GM12878 (cell line): ENCODE results near the gene BIRC3. TPM values are rescaled to one million over a fixed set of nuclear protein-coding genes. Genes with fewer than 3 reads are reported as not detected.

ENCODE experiments used
- ATAC-seq: fragments of 200-7000 bp; cut with Tn5 transposase; 3 replicates; pipeline ENCODE4 v1.9.1; 2020; ENCODE audit warnings: mild to moderate bottlenecking, moderate library complexity
- BruUV-seq: library from RNA; stranded (reverse); fragments of 400-500 nt; replicated peaks from 2 replicates; lab custom pipeline; 2021; lab: Mats Ljungman, UMichigan
- CTCF ChIA-PET: fragments of 300-600 bp; sonication (Branson Sonifier 250); formaldehyde crosslinking; extraction: SDS; loops from one replicate; lab custom pipeline; 2021; ENCODE audit warnings: inconsistent platforms; lab: Yijun Ruan, JAX
- POLR2A ChIA-PET: fragments of 350-600 bp; formaldehyde crosslinking; extraction: SDS; loops from one replicate; lab custom pipeline; 2021; ENCODE audit warnings: inconsistent platforms; lab: Charles Lee
- RAD21 ChIA-PET: fragments of 300-600 bp; sonication (Branson Sonifier 250); formaldehyde crosslinking; loops from one replicate; lab custom pipeline; 2023; ENCODE audit warnings: antibody characterized with exemption; ENCODE audit not compliant: unreplicated experiment; lab: Charles Lee
- SMC1A ChIA-PET: fragments of 300-600 bp; sonication (Branson Sonifier 250); formaldehyde crosslinking; loops from one replicate; lab custom pipeline; 2023; ENCODE audit not compliant: unreplicated experiment, uncharacterized antibody; lab: Charles Lee
- DNase-seq: peaks from one replicate; pipeline ENCODE4 v3.0.0-alpha.2; 2011; ENCODE audit warnings: low read depth, low spot score
- FAIRE-seq: peaks from 3 replicates; lab custom pipeline; 2011; peaks lifted over from hg19 to GRCh38; lab: Jason Lieb, UNC
- H2AFZ ChIP-seq: 2 replicates; pipeline ENCODE4 v1.6.0; 2011; ENCODE audit warnings: low read depth, low read length, control low read depth; ENCODE audit not compliant: control insufficient read depth
- H3K27ac ChIP-seq: 2 replicates; pipeline ENCODE4 v1.5.1; 2011; ENCODE audit warnings: control low read depth; ENCODE audit not compliant: control insufficient read depth, insufficient read depth
- H3K27me3 ChIP-seq, 2 experiments: replicated peaks in 1 of 2; 2 replicates each; pipeline versions ENCODE4 v1.6.0 to v1.6.1; 2011; ENCODE audit warnings: low read length in 1 of 2; ENCODE audit not compliant: control insufficient read depth in 2 of 2, insufficient read depth in 2 of 2
- H3K36me3 ChIP-seq, 2 experiments: 2 replicates each; pipeline ENCODE4 v1.5.1; 2011; ENCODE audit warnings: low read length in 1 of 2; ENCODE audit not compliant: control insufficient read depth in 2 of 2, insufficient read depth in 2 of 2
- H3K4me1 ChIP-seq: 2 replicates; pipeline ENCODE4 v1.6.1; 2011; ENCODE audit warnings: mild to moderate bottlenecking, low read length, moderate library complexity, mixed read lengths; ENCODE audit not compliant: control insufficient read depth, insufficient read depth
- H3K4me2 ChIP-seq: 2 replicates; pipeline ENCODE4 v1.6.0; 2011; ENCODE audit warnings: control low read depth; ENCODE audit not compliant: control insufficient read depth, insufficient read depth
- H3K4me3 ChIP-seq: fragments of 200-600 bp; sonication (generic); 2 replicates; pipeline ENCODE4 v1.5.1; 2016
- H3K79me2 ChIP-seq: 2 replicates; pipeline ENCODE4 v1.6.0; 2011; ENCODE audit warnings: low read length; ENCODE audit not compliant: control insufficient read depth, insufficient read depth
- H3K9ac ChIP-seq: 2 replicates; pipeline ENCODE4 v1.8.0; 2011; ENCODE audit warnings: low read length, control low read depth, mixed read lengths; ENCODE audit not compliant: control insufficient read depth, insufficient read depth
- H3K9me3 ChIP-seq: replicated peaks from 3 replicates; pipeline ENCODE4 v1.5.1; 2011; ENCODE audit warnings: mild to moderate bottlenecking, low read length; ENCODE audit not compliant: control insufficient read depth, insufficient read depth
- H4K20me1 ChIP-seq: 2 replicates; pipeline ENCODE4 v1.6.0; 2011; ENCODE audit not compliant: control insufficient read depth, insufficient read depth
- DPF2 ChIP-seq: fragments of 450-650 bp; IDR thresholded peaks from 2 replicates; pipeline ENCODE4 v1.6.1; 2017; ENCODE audit warnings: mild to moderate bottlenecking
- HCFC1 ChIP-seq: fragments of 150-350 bp; IDR thresholded peaks from 2 replicates; pipeline ENCODE4 v1.6.1; 2014; ENCODE audit warnings: low read length
- HDAC6 ChIP-seq: fragments of 200-600 bp; sonication (generic); IDR thresholded peaks from one replicate; pipeline ENCODE4 v1.8.0; 2017; ENCODE audit warnings: antibody characterized with exemption; ENCODE audit not compliant: unreplicated experiment
- IKZF1 ChIP-seq: fragments of 450-650 bp; conservative IDR thresholded peaks from 2 replicates; pipeline ENCODE4 v1.6.1; 2017; ENCODE audit warnings: antibody characterized with exemption, mild to moderate bottlenecking
- JUND ChIP-seq: IDR thresholded peaks from 2 replicates; pipeline ENCODE4 v1.6.1; 2012; ENCODE audit warnings: low read depth, mild to moderate bottlenecking, low read length, improper control_type of control experiment, moderate library complexity
- MTA2 ChIP-seq: fragments of 450-650 bp; IDR thresholded peaks from 2 replicates; pipeline ENCODE4 v1.6.1; 2016; ENCODE audit warnings: low read depth, mild to moderate bottlenecking, moderate library complexity
- MTA3 ChIP-seq: IDR thresholded peaks from 2 replicates; pipeline ENCODE4 v1.6.1; 2012; ENCODE audit warnings: low read length, inconsistent platforms, borderline replicate concordance
- NFIC ChIP-seq: IDR thresholded peaks from 2 replicates; pipeline ENCODE4 v1.6.1; 2012; ENCODE audit warnings: low read depth, mild to moderate bottlenecking, inconsistent platforms, low read length, moderate library complexity
- NFXL1 ChIP-seq: fragments of 450-650 bp; IDR thresholded peaks from 2 replicates; pipeline ENCODE4 v1.6.1; 2017; ENCODE audit warnings: antibody characterized with exemption, mild to moderate bottlenecking, borderline replicate concordance
- NR2C1 ChIP-seq: fragments of 450-650 bp; IDR thresholded peaks from 2 replicates; pipeline ENCODE4 v1.6.1; 2017; ENCODE audit warnings: antibody characterized with exemption, mild to moderate bottlenecking, moderate library complexity
- NR2C2 ChIP-seq: IDR thresholded peaks from 2 replicates; pipeline ENCODE4 v1.6.1; 2011; ENCODE audit warnings: borderline replicate concordance, low read depth; ENCODE audit not compliant: control insufficient read depth, insufficient read length
- NR2F1 ChIP-seq: fragments of 450-650 bp; conservative IDR thresholded peaks from 2 replicates; pipeline ENCODE4 v1.6.1; 2017; ENCODE audit warnings: mild to moderate bottlenecking
- RBBP5 ChIP-seq: fragments of 200-600 bp; sonication (generic); conservative IDR thresholded peaks from 2 replicates; pipeline ENCODE4 v1.6.1; 2016
- SMARCA5 ChIP-seq: fragments of 450-650 bp; IDR thresholded peaks from 2 replicates; pipeline ENCODE4 v1.6.1; 2017; ENCODE audit warnings: mild to moderate bottlenecking
- SREBF1 ChIP-seq: IDR thresholded peaks from 2 replicates; pipeline ENCODE4 v1.6.1; 2012; ENCODE audit warnings: mild to moderate bottlenecking, low read length
- SRF ChIP-seq, 2 experiments: IDR thresholded peaks; 2 replicates each; pipeline ENCODE4 v1.6.1; 2011; ENCODE audit warnings: low read depth in 2 of 2, low read length in 2 of 2, mild to moderate bottlenecking in 1 of 2, moderate library complexity in 1 of 2
- SUZ12 ChIP-seq: fragments of 200-600 bp; sonication (generic); IDR thresholded peaks from one replicate; pipeline ENCODE4 v1.6.1; 2018; ENCODE audit warnings: antibody characterized with exemption, mild to moderate bottlenecking; ENCODE audit not compliant: unreplicated experiment
- ZBED1 ChIP-seq: IDR thresholded peaks from 2 replicates; pipeline ENCODE4 v1.6.1; 2016; ENCODE audit warnings: borderline replicate concordance
- WGBS: methylation state at CpG from one replicate; pipeline ENCODE4 v1.1.6; 2016; ENCODE audit warnings: low lambda C conversion rate; ENCODE audit not compliant: insufficient replicate concordance, insufficient coverage; ENCODE audit errors: missing lambda C conversion rate; 5-methylcytosine and 5-hydroxymethylcytosine counted together
- in situ Hi-C: fragments of 300-500 bp; cut with MboI; formaldehyde crosslinking; loops from 9 replicates; pipeline ENCODE4 v1.14.3; 2018; ENCODE audit warnings: mixed read lengths
- intact Hi-C: fragments of 100-400 bp; cut with micrococcal nuclease; formaldehyde crosslinking; loops from one replicate; pipeline ENCODE4 v1.14.2; 2022; ENCODE audit not compliant: unreplicated experiment
- polyA plus RNA-seq, 11 experiments: library from polyadenylated mRNA; depleted of rRNA in 4 of 11; unstranded in 6 of 11; stranded (reverse) in 5 of 11; fragments of >200 nt; fragmentation: Nextera tagmentation in 4 of 11; fragmentation: Illumina TruSeq in 1 of 11; extraction: Ambion mirVana in 4 of 11; extraction: Trizol in 1 of 11; gene quantifications; 1 replicate in 1 of 11; 2 replicates in 10 of 11; pipeline versions ENCODE4 v1.2.1 to v1.2.3, GENCODE V29; 2011 to 2016; ENCODE audit warnings: inconsistent platforms in 2 of 11, missing spikeins in 2 of 11, low read depth in 1 of 11
- total RNA-seq, 4 experiments: library from RNA; depleted of rRNA in 3 of 4; stranded (reverse); fragments of >200 nt in 3 of 4; fragmentation: Illumina TruSeq in 1 of 4; extraction: Trizol in 1 of 4; gene quantifications; 2 replicates each; pipeline versions ENCODE4 v1.2.1 to v1.2.3, GENCODE V29; 2013 to 2021
- TF ChIP-seq, protein P1 (sequence below): fragments of 450-650 bp; IDR thresholded peaks from 2 replicates; pipeline ENCODE4 v1.6.1; 2017; ENCODE audit warnings: low read depth, mild to moderate bottlenecking, moderate library complexity
- TF ChIP-seq, protein P2 (sequence below): fragments of 450-650 bp; IDR thresholded peaks from 2 replicates; pipeline ENCODE4 v1.6.1; 2016; ENCODE audit warnings: mild to moderate bottlenecking
- TF ChIP-seq, protein P3 (sequence below): fragments of 450-650 bp; IDR thresholded peaks from 2 replicates; pipeline ENCODE4 v1.6.1; 2017; ENCODE audit warnings: mild to moderate bottlenecking, low read depth, inconsistent platforms; ENCODE audit not compliant: poor library complexity, severe bottlenecking

BIRC3 gene
- total and polyA plus RNA-seq, 10 of the 15 experiments (the other 5 are each of a cell fraction or from before 2014, with no cell fraction given) = 42.1 to 351 (median 83.7) TPM

DNA sequence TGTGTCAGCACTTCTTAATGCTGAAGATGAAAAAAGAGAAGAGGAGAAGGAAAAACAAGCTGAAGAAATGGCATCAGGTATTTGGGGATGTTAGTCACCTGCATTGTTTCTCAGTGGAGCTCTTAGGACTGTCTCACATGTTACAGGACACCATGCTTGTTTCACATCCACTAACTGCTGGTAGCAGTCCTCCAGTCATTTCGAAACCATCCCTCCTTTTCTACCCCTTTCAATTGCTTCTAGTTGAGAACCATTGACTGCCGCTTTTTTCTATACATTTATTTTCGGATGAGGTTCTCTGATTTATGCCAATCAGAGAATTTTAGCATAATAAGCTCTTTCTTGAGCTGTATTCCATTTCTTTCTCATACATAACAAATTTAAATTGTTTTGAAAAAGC lies 51.2 kb downstream of the BIRC3 start:
- no peak overlapping the region for H3K9ac ChIP-seq
- BruUV-seq = no TSS peak
- no peak overlapping the region for H3K4me3 ChIP-seq
- DNase-seq = peak; percentile 90
- intact Hi-C loops = loop anchor here (1.0 to 2.0 kb wide), 2 partner anchors 127 to 244 kb away; no protein-coding TSS in a partner anchor
- H3K36me3 ChIP-seq = peaks cover 0 to 9% of the 10 kb centered on the region in 2 experiments; a peak in 2 of 4 replicates
- 0 out of 2 replicates have a peak overlapping the region, but pooled peaks have one; percentile 7 for H3K4me2 ChIP-seq
- H2AFZ ChIP-seq = no peak overlapping the region
- no peaks in the 10 kb centered on the region for H3K27me3 ChIP-seq
- ATAC-seq = peak; percentile 100
- CTCF ChIA-PET = interaction anchor here (0.6 to 5.1 kb wide), 21 partner anchors 8 to 298 kb away, joined by 3 to 90 read pairs (median 5); no protein-coding TSS in a partner anchor
- H3K4me1 ChIP-seq = peaks cover 11% of the 10 kb centered on the region; the same call in 1 of the 2 replicates
- no peaks in the 10 kb centered on the region for H3K9me3 ChIP-seq
- SMC1A ChIA-PET = interaction anchor here (0.6 to 6.4 kb wide), 23 partner anchors 9 to 297 kb away, joined by 3 to 77 read pairs (median 4); no protein-coding TSS in a partner anchor
- in situ Hi-C loops = no loop called here
- FAIRE-seq = peak; percentile 95
- H4K20me1 ChIP-seq = no peaks in the 10 kb centered on the region
- POLR2A ChIA-PET = interaction anchor here (1.0 kb wide), 1 partner anchor 26 kb away, joined by 3 read pairs; no protein-coding TSS in a partner anchor
- 0% methylated on average over 3 of the region's 3 CpGs for WGBS
- no peak overlapping the region for H3K27ac ChIP-seq
- no peaks in the 10 kb centered on the region for H3K79me2 ChIP-seq
- RAD21 ChIA-PET = interaction anchor here (0.5 to 3.3 kb wide), 22 partner anchors 19 to 297 kb away, joined by 3 to 50 read pairs (median 3); no protein-coding TSS in a partner anchor
- peak; percentile 96 for TF ChIP-seq JUND
- no peak for TF ChIP-seq NR2C1
- no peak for TF ChIP-seq SRF (IDR thresholded peaks at IDR 0.05; ENCODE audit: low read depth in 2 of 2, low read length in 2 of 2)
- TF ChIP-seq MTA3 = no peak
- peak; percentile 61; the same call in 1 of the 2 replicates for TF ChIP-seq MTA2
- TF ChIP-seq, protein P1, sequence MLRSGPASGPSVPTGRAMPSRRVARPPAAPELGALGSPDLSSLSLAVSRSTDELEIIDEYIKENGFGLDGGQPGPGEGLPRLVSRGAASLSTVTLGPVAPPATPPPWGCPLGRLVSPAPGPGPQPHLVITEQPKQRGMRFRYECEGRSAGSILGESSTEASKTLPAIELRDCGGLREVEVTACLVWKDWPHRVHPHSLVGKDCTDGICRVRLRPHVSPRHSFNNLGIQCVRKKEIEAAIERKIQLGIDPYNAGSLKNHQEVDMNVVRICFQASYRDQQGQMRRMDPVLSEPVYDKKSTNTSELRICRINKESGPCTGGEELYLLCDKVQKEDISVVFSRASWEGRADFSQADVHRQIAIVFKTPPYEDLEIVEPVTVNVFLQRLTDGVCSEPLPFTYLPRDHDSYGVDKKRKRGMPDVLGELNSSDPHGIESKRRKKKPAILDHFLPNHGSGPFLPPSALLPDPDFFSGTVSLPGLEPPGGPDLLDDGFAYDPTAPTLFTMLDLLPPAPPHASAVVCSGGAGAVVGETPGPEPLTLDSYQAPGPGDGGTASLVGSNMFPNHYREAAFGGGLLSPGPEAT = peak; percentile 60; the same call in 1 of the 2 replicates
- TF ChIP-seq RBBP5 = no peak
- TF ChIP-seq, protein P2, sequence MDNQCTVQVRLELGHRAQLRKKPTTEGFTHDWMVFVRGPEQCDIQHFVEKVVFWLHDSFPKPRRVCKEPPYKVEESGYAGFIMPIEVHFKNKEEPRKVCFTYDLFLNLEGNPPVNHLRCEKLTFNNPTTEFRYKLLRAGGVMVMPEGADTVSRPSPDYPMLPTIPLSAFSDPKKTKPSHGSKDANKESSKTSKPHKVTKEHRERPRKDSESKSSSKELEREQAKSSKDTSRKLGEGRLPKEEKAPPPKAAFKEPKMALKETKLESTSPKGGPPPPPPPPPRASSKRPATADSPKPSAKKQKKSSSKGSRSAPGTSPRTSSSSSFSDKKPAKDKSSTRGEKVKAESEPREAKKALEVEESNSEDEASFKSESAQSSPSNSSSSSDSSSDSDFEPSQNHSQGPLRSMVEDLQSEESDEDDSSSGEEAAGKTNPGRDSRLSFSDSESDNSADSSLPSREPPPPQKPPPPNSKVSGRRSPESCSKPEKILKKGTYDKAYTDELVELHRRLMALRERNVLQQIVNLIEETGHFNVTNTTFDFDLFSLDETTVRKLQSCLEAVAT = 0 out of 2 replicates have a peak, but pooled peaks have one; percentile 26
- TF ChIP-seq, protein P3, sequence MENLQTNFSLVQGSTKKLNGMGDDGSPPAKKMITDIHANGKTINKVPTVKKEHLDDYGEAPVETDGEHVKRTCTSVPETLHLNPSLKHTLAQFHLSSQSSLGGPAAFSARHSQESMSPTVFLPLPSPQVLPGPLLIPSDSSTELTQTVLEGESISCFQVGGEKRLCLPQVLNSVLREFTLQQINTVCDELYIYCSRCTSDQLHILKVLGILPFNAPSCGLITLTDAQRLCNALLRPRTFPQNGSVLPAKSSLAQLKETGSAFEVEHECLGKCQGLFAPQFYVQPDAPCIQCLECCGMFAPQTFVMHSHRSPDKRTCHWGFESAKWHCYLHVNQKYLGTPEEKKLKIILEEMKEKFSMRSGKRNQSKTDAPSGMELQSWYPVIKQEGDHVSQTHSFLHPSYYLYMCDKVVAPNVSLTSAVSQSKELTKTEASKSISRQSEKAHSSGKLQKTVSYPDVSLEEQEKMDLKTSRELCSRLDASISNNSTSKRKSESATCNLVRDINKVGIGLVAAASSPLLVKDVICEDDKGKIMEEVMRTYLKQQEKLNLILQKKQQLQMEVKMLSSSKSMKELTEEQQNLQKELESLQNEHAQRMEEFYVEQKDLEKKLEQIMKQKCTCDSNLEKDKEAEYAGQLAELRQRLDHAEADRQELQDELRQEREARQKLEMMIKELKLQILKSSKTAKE = peak; percentile 72
- TF ChIP-seq HDAC6 = no peak
- TF ChIP-seq NR2F1 = no peak
- no peak for TF ChIP-seq NFXL1
- TF ChIP-seq SREBF1 = no peak
- TF ChIP-seq NFIC = peak; percentile 62
- TF ChIP-seq ZBED1 = peak; percentile 32; the same call in 1 of the 2 replicates
- no peak; the same call in 1 of the 2 replicates for TF ChIP-seq IKZF1
- no peak for TF ChIP-seq SUZ12
- TF ChIP-seq SMARCA5 = no peak; the same call in 1 of the 2 replicates
- TF ChIP-seq HCFC1 = no peak
- peak; percentile 54; the same call in 1 of the 2 replicates for TF ChIP-seq DPF2
- TF ChIP-seq NR2C2 = no peak
